Omental fat pad (tissue), 4 donors: ENCODE measurements around the gene SUMO3. TPM values are rescaled to one million over a fixed set of nuclear protein-coding genes. Genes with fewer than 3 reads are reported as not detected.

Experiments
- ATAC-seq: fragments of 150-250 bp; one replicate; pipeline ENCODE4 v1.9.1; 2016; ENCODE audit warnings: mild to moderate bottlenecking, moderate library complexity; ENCODE audit not compliant: low FRiP score
- DNase-seq: peaks from one replicate; pipeline ENCODE4 v3.0.0-alpha.2; 2019; ENCODE audit warnings: low spot score
- CTCF ChIP-seq, 3 donors: fragments of 450-650 bp; IDR thresholded peaks; one replicate each; pipeline ENCODE4 v1.5.1; 2016 to 2017; ENCODE audit warnings: antibody characterized with exemption in 3 of 3, mild to moderate bottlenecking in 3 of 3, moderate library complexity in 2 of 3
- total RNA-seq, 4 donors: library from RNA; depleted of rRNA; stranded (reverse); fragments of >200 nt; gene quantifications; one replicate each; pipeline ENCODE4 v1.1.0, GENCODE V29; 2016

The SUMO3 gene
- total RNA-seq, 4 donors from 2014 or later, result 55.5 to 62.9 (median 60.2) TPM

- DNase-seq (no peak), ATAC-seq (no peak)
- TF ChIP-seq CTCF (IDR thresholded peaks at IDR 0.05), result no peak
These were observed 4.7 kb downstream of the SUMO3 start for GRCh38 chr21:44813149-44813548.

DNA sequence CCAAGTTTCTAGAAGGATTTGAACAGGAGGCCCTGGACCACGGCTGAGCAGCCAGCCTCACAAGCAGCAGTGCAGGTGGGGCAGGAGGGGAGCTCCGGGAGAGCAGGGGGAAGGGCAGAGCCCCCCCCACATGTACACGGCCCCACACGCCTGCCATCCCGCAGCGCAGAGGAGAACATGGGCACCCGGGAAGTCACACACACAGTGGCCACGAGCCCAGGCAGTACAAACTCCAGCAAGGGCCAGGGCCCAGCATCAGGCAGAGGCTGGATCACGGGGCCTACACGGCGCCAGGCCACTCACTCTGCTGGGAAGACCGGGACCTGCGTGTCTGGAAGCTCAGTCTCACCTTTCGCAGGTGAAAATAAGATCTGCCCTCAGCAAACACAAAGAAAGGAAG lies 5.2 kb downstream of the SUMO3 start:
- DNase-seq, result no peak
- no peak for TF ChIP-seq CTCF (IDR thresholded peaks at IDR 0.05)
- no peak for ATAC-seq

DNA sequence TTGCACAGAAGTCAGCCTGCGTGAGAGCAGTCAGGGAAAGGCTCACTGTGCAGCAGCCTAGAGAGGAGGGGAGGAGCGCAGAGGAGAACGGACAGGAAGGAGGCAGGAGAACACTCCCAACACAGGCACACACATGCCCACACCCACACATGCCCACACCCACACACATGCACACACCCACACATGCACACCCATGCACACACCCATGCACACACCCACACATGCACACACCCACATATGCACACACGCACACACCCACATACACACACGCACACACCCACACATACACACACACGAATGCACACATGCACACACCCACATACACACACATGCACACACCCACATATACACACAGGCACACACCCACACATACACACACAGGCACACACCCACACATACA lies 7.1 kb downstream of the SUMO3 start:
- DNase-seq (no peak), ATAC-seq (no peak)
- TF ChIP-seq CTCF (IDR thresholded peaks at IDR 0.05), result no peak

DNA sequence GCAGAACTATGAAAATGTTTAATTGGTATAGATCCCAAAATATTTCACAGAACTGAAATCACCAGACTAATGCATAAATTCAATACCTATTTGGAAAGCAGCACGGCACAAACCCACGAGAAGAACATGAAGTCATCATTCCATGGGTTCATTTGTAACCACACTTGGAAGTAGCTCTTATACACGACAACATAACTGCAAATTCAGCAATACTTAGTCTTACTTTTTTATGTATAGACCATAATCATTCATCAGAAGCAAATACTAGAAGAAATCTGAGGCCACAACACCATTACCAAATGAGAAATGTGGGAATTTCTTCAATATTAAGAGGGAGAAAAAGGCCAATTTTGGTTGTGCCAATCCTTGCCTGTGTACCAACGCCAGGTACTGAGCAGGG lies 12.0 kb downstream of the SUMO3 start:
- no peak for ATAC-seq
- no peak for TF ChIP-seq CTCF (IDR thresholded peaks at IDR 0.05)
- no peak for DNase-seq

DNA sequence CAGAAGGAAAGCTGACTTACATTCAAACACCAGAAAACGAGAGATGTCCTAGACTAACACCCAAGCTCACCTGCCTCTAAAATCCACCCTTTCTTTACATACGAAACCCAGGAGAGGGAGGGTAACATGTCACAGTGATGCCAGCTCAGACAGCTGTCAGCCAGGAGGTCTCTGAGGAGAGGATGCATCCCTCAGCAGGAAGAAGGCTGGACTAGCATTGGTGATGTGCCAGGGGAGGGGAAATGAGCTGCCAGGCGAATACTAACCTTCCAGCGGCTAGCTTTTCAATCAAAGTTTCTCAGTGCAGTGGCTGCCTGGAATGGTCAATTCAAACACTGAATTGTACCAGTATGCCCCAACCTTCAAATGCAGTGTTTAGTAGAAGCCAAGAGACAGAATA lies 12.6 kb downstream of the SUMO3 start:
- no peak for TF ChIP-seq CTCF (IDR thresholded peaks at IDR 0.05)
- DNase-seq (no peak), ATAC-seq (no peak)

- no peak for ATAC-seq
- no peak for TF ChIP-seq CTCF (IDR thresholded peaks at IDR 0.05)
- DNase-seq, result no peak
These were observed 13.1 kb downstream of the SUMO3 start for GRCh38 chr21:44804762-44805161.

DNA sequence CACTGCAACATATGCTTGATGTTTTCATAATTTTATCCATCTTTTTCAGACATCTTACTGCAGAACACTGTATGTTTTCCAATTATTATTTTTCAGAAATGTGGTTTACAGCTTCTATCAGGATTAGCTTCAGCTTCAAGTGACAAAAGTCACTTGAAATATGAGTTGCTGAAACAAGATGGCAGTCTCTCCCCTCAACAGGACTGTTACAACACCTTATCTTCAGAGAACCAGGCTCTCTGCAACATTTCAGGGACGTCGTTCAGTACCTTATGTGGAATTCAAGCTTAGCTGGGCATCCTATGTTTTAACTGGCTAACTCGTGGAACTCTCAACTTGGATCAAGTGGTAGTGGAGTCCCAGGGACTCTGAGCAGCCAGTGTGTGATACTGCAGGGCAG lies 14.2 kb downstream of the SUMO3 start:
- no peak for TF ChIP-seq CTCF (IDR thresholded peaks at IDR 0.05)
- DNase-seq (no peak), ATAC-seq (no peak)
